ENCODE results near the gene MADD.

Gene MADD

DNA sequence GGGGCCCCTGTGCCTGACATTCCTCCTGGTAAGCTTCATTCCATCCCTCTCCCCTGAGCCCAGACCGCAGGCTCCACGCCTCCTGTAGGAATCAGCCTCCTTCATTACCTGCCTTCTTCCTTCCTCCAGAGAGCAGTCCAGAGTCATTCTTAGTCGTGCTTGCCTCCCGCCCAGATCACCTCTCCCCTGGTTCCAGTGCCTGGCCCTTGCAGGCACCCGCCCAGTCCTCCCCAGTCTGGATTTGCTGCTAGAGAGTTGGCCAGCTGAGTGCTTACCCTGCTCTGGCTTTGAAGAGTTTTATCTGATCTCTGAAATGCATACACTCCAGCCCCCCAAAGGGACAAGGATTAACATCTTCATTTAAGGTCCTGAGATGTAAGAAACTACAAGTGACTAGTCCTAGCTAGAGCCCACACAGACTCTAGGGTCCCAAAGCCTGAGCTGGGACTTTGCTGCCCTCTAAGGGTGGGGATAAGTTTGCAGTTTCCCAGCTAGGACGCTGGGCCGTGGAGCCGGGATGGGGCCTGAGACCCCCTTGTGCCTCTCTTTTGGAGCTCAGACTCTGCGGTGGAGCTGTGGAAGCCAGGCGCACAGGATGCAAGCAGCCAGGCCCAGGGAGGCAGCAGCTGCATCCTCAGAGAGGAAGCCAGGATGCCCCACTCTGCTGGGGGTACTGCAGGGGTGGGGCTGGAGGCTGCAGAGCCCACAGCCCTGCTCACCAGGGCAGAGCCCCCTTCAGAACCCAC, 10.5 kb upstream of the MADD start:
- no peak for TF ChIP-seq GABPA (IDR thresholded peaks at IDR 0.05; ENCODE audit: low read depth)
- TF ChIP-seq, protein P1, sequence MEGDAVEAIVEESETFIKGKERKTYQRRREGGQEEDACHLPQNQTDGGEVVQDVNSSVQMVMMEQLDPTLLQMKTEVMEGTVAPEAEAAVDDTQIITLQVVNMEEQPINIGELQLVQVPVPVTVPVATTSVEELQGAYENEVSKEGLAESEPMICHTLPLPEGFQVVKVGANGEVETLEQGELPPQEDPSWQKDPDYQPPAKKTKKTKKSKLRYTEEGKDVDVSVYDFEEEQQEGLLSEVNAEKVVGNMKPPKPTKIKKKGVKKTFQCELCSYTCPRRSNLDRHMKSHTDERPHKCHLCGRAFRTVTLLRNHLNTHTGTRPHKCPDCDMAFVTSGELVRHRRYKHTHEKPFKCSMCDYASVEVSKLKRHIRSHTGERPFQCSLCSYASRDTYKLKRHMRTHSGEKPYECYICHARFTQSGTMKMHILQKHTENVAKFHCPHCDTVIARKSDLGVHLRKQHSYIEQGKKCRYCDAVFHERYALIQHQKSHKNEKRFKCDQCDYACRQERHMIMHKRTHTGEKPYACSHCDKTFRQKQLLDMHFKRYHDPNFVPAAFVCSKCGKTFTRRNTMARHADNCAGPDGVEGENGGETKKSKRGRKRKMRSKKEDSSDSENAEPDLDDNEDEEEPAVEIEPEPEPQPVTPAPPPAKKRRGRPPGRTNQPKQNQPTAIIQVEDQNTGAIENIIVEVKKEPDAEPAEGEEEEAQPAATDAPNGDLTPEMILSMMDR (IDR thresholded peaks at IDR 0.05; ENCODE audit: insufficient read depth, low read length): peak; percentile 50
- Histone ChIP-seq H3K4me3 (replicated peaks; ENCODE audit: insufficient read depth, low read length) (no peak overlapping the region), H3K27me3 (ENCODE audit: insufficient read depth, poor library complexity, severe bottlenecking) (no peaks in the 10 kb centered on the region), H3K27ac (replicated peaks) (no peak overlapping the region)
- DNase-seq (ENCODE audit: low read depth in 1 of 2, low spot score in 1 of 2): no peak

DNA sequence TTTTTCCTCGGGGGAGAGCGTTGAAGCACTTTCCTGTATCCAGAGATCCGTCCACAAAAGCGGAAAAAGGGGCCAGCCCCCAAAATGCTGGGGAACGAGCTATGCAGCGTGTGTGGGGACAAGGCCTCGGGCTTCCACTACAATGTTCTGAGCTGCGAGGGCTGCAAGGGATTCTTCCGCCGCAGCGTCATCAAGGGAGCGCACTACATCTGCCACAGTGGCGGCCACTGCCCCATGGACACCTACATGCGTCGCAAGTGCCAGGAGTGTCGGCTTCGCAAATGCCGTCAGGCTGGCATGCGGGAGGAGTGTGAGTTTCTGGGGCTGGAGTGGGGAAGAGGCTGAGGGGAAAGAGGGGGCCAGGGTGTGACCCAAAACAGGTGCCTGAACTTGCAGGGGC, 9.6 kb upstream of the MADD start:
- TF ChIP-seq GABPA (IDR thresholded peaks at IDR 0.05; ENCODE audit: low read depth) (no peak), POLR2AphosphoS5 (IDR thresholded peaks at IDR 0.05; ENCODE audit: low read depth) (no peak), SPI1 (IDR thresholded peaks at IDR 0.05; ENCODE audit: borderline replicate concordance, low read depth) (no peak)
- TF ChIP-seq, protein P1 (IDR thresholded peaks at IDR 0.05; ENCODE audit: insufficient read depth, low read length): no peak
- TF ChIP-seq, protein P2, sequence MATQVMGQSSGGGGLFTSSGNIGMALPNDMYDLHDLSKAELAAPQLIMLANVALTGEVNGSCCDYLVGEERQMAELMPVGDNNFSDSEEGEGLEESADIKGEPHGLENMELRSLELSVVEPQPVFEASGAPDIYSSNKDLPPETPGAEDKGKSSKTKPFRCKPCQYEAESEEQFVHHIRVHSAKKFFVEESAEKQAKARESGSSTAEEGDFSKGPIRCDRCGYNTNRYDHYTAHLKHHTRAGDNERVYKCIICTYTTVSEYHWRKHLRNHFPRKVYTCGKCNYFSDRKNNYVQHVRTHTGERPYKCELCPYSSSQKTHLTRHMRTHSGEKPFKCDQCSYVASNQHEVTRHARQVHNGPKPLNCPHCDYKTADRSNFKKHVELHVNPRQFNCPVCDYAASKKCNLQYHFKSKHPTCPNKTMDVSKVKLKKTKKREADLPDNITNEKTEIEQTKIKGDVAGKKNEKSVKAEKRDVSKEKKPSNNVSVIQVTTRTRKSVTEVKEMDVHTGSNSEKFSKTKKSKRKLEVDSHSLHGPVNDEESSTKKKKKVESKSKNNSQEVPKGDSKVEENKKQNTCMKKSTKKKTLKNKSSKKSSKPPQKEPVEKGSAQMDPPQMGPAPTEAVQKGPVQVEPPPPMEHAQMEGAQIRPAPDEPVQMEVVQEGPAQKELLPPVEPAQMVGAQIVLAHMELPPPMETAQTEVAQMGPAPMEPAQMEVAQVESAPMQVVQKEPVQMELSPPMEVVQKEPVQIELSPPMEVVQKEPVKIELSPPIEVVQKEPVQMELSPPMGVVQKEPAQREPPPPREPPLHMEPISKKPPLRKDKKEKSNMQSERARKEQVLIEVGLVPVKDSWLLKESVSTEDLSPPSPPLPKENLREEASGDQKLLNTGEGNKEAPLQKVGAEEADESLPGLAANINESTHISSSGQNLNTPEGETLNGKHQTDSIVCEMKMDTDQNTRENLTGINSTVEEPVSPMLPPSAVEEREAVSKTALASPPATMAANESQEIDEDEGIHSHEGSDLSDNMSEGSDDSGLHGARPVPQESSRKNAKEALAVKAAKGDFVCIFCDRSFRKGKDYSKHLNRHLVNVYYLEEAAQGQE (IDR thresholded peaks at IDR 0.05; ENCODE audit: insufficient replicate concordance, low read depth): no peak
- Histone ChIP-seq H3K27me3 (ENCODE audit: insufficient read depth, poor library complexity, severe bottlenecking) (no peaks in the 10 kb centered on the region), H3K27ac (replicated peaks) (no peak overlapping the region), H3K4me3 (replicated peaks; ENCODE audit: insufficient read depth, low read length) (no peak overlapping the region)
- no peak for DNase-seq (ENCODE audit: low read depth in 1 of 2, low spot score in 1 of 2)

DNA sequence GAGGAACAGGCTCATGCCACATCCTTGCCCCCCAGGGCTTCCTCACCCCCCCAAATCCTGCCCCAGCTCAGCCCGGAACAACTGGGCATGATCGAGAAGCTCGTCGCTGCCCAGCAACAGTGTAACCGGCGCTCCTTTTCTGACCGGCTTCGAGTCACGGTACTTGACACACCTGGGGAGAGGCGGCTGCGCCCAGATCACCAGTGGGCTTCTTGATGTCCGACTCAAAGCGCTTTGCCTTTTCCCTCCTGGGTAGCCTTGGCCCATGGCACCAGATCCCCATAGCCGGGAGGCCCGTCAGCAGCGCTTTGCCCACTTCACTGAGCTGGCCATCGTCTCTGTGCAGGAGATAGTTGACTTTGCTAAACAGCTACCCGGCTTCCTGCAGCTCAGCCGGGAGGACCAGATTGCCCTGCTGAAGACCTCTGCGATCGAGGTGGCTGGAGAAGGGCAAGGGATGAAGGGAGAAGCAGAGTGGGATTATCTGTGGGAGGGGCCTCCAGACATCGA, 8.6 kb upstream of the MADD start:
- TF ChIP-seq POLR2AphosphoS5 (IDR thresholded peaks at IDR 0.05; ENCODE audit: low read depth) (no peak), SPI1 (IDR thresholded peaks at IDR 0.05; ENCODE audit: borderline replicate concordance, low read depth) (no peak), GABPA (IDR thresholded peaks at IDR 0.05; ENCODE audit: low read depth) (no peak)
- TF ChIP-seq, protein P1 (IDR thresholded peaks at IDR 0.05; ENCODE audit: insufficient read depth, low read length): no peak
- TF ChIP-seq, protein P2 (IDR thresholded peaks at IDR 0.05; ENCODE audit: insufficient replicate concordance, low read depth): no peak
- Histone ChIP-seq H3K27ac (replicated peaks) (no peak overlapping the region), H3K4me3 (replicated peaks; ENCODE audit: insufficient read depth, low read length) (no peak overlapping the region), H3K27me3 (ENCODE audit: insufficient read depth, poor library complexity, severe bottlenecking) (no peaks in the 10 kb centered on the region)
- no peak for DNase-seq (ENCODE audit: low read depth in 1 of 2, low spot score in 1 of 2)
